ENCODE results near the gene FCRL6. TPM values are rescaled to one million over a fixed set of nuclear protein-coding genes. Genes with fewer than 3 reads are reported as not detected.

Gene FCRL6
- total and polyA plus RNA-seq, 7 donors = 0.20 to 0.39 (median 0.26) TPM; not detected in 3

DNA sequence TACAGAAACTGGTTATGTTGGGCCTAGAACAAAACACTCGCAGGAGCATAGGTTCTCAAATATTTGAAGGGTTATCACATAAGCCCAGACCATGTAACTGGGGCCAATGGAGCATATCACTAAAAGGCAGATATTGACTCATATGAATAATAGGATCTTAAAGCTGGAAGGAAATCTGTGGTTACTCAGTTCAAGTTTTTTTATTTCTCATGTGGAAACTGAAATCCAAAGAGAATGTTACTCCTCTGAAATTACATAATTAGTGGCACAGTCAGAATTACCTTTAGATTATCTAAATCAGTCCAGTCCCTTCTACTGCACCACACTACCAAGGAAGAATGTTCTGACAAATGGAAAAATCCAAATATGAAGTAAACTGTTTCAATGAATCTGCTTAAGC, 36.6 kb downstream of the FCRL6 start:
- DNase-seq (no peak), ATAC-seq (no peak)
- Histone ChIP-seq H3K27me3 (ENCODE audit: insufficient read depth in 3 of 3, low read length in 2 of 3) (no peaks in the 10 kb centered on the region), H3K27ac (no peak overlapping the region), H3K36me3 (ENCODE audit: insufficient read depth in 1 of 2, low read depth in 1 of 2) (peaks cover 0 to 12% of the 10 kb centered on the region in 2 donors), H3K4me1 (no peaks in the 10 kb centered on the region), H3K9me3 (no peaks in the 10 kb centered on the region), H3K4me3 (no peak overlapping the region)
- intact Hi-C loops (cut with DNase I) = no loop called here
- WGBS, 3 donors = 92 to 100% (median 94%) methylated on average over 1 of the region's 1 CpG
- TF ChIP-seq, protein P1, sequence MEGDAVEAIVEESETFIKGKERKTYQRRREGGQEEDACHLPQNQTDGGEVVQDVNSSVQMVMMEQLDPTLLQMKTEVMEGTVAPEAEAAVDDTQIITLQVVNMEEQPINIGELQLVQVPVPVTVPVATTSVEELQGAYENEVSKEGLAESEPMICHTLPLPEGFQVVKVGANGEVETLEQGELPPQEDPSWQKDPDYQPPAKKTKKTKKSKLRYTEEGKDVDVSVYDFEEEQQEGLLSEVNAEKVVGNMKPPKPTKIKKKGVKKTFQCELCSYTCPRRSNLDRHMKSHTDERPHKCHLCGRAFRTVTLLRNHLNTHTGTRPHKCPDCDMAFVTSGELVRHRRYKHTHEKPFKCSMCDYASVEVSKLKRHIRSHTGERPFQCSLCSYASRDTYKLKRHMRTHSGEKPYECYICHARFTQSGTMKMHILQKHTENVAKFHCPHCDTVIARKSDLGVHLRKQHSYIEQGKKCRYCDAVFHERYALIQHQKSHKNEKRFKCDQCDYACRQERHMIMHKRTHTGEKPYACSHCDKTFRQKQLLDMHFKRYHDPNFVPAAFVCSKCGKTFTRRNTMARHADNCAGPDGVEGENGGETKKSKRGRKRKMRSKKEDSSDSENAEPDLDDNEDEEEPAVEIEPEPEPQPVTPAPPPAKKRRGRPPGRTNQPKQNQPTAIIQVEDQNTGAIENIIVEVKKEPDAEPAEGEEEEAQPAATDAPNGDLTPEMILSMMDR (IDR thresholded peaks at IDR 0.05) = no peak

- ATAC-seq (no peak), DNase-seq (no peak)
- no peaks in the 10 kb centered on the region for H3K4me1 ChIP-seq
- WGBS, 3 donors = 90 to 95% (median 93%) methylated on average over 5 of the region's 5 CpGs
- no peak overlapping the region for H3K4me3 ChIP-seq
- intact Hi-C loops (cut with DNase I) = no loop called here
- TF ChIP-seq, protein P1 (IDR thresholded peaks at IDR 0.05) = no peak
- peaks cover 0 to 12% of the 10 kb centered on the region in 2 donors for H3K36me3 ChIP-seq (ENCODE audit: insufficient read depth in 1 of 2, low read depth in 1 of 2)
- H3K9me3 ChIP-seq = no peaks in the 10 kb centered on the region
- H3K27ac ChIP-seq = no peak overlapping the region
- H3K27me3 ChIP-seq (ENCODE audit: insufficient read depth in 3 of 3, low read length in 2 of 3) = no peaks in the 10 kb centered on the region
These were observed 37.1 kb downstream of the FCRL6 start for GRCh38 chr1:159839116-159839849.

- Histone ChIP-seq H3K9me3 (no peaks in the 10 kb centered on the region), H3K4me3 (no peak overlapping the region), H3K27ac (no peak overlapping the region), H3K4me1 (no peaks in the 10 kb centered on the region), H3K27me3 (ENCODE audit: insufficient read depth in 3 of 3, low read length in 2 of 3) (no peaks in the 10 kb centered on the region), H3K36me3 (ENCODE audit: insufficient read depth in 1 of 2, low read depth in 1 of 2) (peaks cover 0 to 12% of the 10 kb centered on the region in 2 donors)
- ATAC-seq = no peak
- WGBS, 3 donors = 72 to 83% (median 76%) methylated on average over 2 of the region's 2 CpGs
- TF ChIP-seq, protein P1 (IDR thresholded peaks at IDR 0.05) = no peak
- intact Hi-C loops (cut with DNase I) = no loop called here
- no peak for DNase-seq
These were observed 39.6 kb downstream of the FCRL6 start for GRCh38 chr1:159841749-159842148.

- DNase-seq (no peak), ATAC-seq (peak in 1 of 4 donors; percentile 26)
- H3K9me3 ChIP-seq = no peaks in the 10 kb centered on the region
- 32 to 65% (median 44%) methylated on average over 4 of the region's 4 CpGs for WGBS, 3 donors
- no peak overlapping the region for H3K27ac ChIP-seq
- intact Hi-C loops (cut with DNase I) = no loop called here
- H3K4me1 ChIP-seq = no peaks in the 10 kb centered on the region
- H3K4me3 ChIP-seq = no peak overlapping the region
- TF ChIP-seq, protein P1 (IDR thresholded peaks at IDR 0.05) = no peak
- no peaks in the 10 kb centered on the region for H3K27me3 ChIP-seq (ENCODE audit: insufficient read depth in 3 of 3, low read length in 2 of 3)
- peaks cover 0 to 5% of the 10 kb centered on the region in 2 donors for H3K36me3 ChIP-seq (ENCODE audit: insufficient read depth in 1 of 2, low read depth in 1 of 2)
These were observed 41.3 kb downstream of the FCRL6 start for GRCh38 chr1:159843459-159843858.

Data from psoas muscle (tissue), 8 donors.